Activated CD8-positive, alpha-beta T cell treated with anti-CD3 and anti-CD28 coated beads for 36 hours (primary cell): ENCODE results near the gene SSR4. TPM values are rescaled to one million over a fixed set of nuclear protein-coding genes. Genes with fewer than 3 reads are reported as not detected.

Experiments used
- ATAC-seq: fragments of 200-7000 bp; cut with Tn5 transposase; one replicate; pipeline ENCODE4 v1.10.0; 2021; ENCODE audit warnings: mild to moderate bottlenecking, moderate library complexity
- CTCF ChIA-PET: fragments of 350-600 bp; sonication (Branson Sonifier 250); formaldehyde crosslinking; loops from one replicate; lab custom pipeline; 2021; ENCODE audit warnings: antibody characterized with exemption; lab: Charles Lee
- POLR2A ChIA-PET: fragments of 350-600 bp; sonication (Branson Sonifier 250); formaldehyde crosslinking; loops from one replicate; lab custom pipeline; 2021; ENCODE audit warnings: antibody characterized with exemption; lab: Charles Lee
- DNase-seq: peaks from one replicate; pipeline ENCODE4 v3.0.0-alpha.2; 2020
- H3K27ac Mint-ChIP-seq: one replicate; pipeline ENCODE4 v1.8.0; 2021; ENCODE audit warnings: mild to moderate bottlenecking, mixed read lengths
- H3K27me3 Mint-ChIP-seq: one replicate; pipeline ENCODE4 v1.8.0; 2021; ENCODE audit warnings: mixed read lengths
- H3K36me3 Mint-ChIP-seq: one replicate; pipeline ENCODE4 v1.8.0; 2021; ENCODE audit warnings: low read depth, mixed read lengths
- H3K4me1 Mint-ChIP-seq: one replicate; pipeline ENCODE4 v1.8.0; 2021; ENCODE audit warnings: low read depth, mixed read lengths
- H3K4me3 Mint-ChIP-seq: one replicate; pipeline ENCODE4 v1.8.0; 2021; ENCODE audit warnings: mild to moderate bottlenecking, moderate library complexity, mixed read lengths
- H3K9me3 Mint-ChIP-seq: one replicate; pipeline ENCODE4 v1.8.0; 2021; ENCODE audit warnings: mixed read lengths
- intact Hi-C: fragments of 100-400 bp; cut with micrococcal nuclease; formaldehyde crosslinking; loops from one replicate; pipeline ENCODE4 v1.10.0; 2022
- total RNA-seq, 2 experiments: library from RNA; stranded (reverse); gene quantifications; one replicate each; pipeline ENCODE4 v1.2.3, GENCODE V29; 2021
- TF ChIP-seq, protein P1 (sequence below): fragments of 200-600 bp; IDR thresholded peaks from one replicate; pipeline ENCODE4 v1.8.0; 2022; ENCODE audit warnings: antibody characterized with exemption, mild to moderate bottlenecking

Gene SSR4
- total RNA-seq, 2 experiments from 2014 or later = 152 to 153 TPM

DNA sequence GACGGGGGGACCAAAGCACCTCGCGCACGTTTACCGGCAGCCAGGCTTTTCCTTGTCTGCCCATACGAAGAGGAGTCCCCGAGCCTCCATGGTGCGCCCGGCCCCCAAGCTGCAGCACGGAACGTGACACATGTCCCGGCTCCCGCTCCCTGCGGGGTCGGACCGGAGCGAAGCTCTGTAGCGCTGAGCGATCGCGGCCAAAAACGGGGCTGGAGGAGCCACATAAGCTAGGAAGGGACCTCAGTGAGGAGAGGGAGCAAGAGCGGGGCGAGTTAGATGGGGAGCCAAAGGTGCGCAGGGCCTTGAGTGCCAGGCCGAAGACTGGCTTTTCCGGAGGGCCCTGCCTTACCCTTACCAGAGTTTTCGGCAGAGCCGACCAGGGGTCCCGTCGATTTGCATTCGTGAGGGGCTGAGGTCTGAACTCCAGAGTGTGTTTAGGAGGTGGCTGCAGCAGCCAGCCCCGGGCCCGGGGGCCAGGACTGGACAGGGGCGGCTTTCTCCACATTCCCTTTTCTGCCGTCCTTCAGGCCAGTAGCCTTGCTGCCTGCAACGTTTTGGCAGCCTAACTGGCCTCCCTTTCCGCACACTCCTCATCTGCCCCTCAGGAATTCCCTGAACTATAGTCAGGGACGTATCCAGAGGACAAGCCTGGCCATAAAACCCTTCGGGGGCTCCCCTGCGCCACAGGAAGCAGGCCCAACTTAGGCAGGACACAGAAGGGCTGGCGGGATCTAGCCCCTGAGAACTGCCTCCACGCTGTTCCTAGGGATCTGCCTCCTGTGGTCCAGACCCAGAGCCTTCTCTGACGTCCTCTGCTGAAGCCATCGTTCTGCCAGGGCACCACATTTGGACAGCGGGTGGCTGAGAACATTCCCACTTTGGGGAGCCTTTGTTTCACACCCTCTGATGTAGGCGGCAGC is 689 bp downstream of the SSR4 start:
- ChIA-PET POLR2A (interaction anchor here (1.0 to 2.3 kb wide), 6 partner anchors 10 to 176 kb away, joined by 3 to 6 read pairs (median 4); partner anchors contain the start of gene ARHGAP4), CTCF (interaction anchor here (1.8 kb wide), 1 partner anchor 130 kb away, joined by 5 read pairs; no protein-coding TSS in a partner anchor)
- Mint-ChIP-seq H3K9me3 (no peaks in the 10 kb centered on the region), H3K4me1 (peaks cover 20% of the 10 kb centered on the region), H3K4me3 (peak overlapping the region; percentile 79), H3K36me3 (peaks cover 21% of the 10 kb centered on the region), H3K27me3 (no peaks in the 10 kb centered on the region), H3K27ac (peak overlapping the region; percentile 85)
- intact Hi-C loops = no loop called here
- ATAC-seq (peak; percentile 6), DNase-seq (peak; percentile 27)
- TF ChIP-seq, protein P1, sequence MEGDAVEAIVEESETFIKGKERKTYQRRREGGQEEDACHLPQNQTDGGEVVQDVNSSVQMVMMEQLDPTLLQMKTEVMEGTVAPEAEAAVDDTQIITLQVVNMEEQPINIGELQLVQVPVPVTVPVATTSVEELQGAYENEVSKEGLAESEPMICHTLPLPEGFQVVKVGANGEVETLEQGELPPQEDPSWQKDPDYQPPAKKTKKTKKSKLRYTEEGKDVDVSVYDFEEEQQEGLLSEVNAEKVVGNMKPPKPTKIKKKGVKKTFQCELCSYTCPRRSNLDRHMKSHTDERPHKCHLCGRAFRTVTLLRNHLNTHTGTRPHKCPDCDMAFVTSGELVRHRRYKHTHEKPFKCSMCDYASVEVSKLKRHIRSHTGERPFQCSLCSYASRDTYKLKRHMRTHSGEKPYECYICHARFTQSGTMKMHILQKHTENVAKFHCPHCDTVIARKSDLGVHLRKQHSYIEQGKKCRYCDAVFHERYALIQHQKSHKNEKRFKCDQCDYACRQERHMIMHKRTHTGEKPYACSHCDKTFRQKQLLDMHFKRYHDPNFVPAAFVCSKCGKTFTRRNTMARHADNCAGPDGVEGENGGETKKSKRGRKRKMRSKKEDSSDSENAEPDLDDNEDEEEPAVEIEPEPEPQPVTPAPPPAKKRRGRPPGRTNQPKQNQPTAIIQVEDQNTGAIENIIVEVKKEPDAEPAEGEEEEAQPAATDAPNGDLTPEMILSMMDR = no peak

DNA sequence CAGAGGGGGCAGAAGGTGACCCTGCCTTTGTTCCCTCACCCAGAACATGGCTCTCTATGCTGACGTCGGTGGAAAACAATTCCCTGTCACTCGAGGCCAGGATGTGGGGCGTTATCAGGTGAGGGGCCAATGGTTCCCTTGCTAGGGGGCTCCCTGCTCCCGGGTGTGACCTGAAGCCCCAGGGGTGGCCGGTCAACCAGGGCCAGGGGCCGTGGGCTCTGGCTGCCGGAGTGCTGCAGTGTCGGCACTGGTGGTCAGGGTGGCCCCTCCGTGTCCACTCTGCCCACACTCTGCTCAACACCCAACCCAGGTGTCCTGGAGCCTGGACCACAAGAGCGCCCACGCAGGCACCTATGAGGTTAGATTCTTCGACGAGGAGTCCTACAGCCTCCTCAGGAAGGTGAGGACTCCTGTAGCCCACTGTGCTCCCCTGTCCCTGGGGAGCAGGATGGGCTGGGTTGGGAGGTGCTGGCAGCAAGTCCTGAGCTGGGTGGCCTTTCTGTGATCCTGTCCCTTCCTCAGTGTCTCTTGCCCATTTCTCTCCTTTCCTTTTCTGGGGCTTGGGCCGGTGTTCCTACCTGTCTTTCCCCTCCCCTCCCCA is 3.0 kb downstream of the SSR4 start:
- ChIA-PET POLR2A (no interaction called here), CTCF (no interaction called here)
- Mint-ChIP-seq H3K27me3 (no peaks in the 10 kb centered on the region), H3K27ac (no peak overlapping the region), H3K36me3 (peaks cover 21% of the 10 kb centered on the region), H3K9me3 (no peaks in the 10 kb centered on the region), H3K4me3 (no peak overlapping the region), H3K4me1 (peaks cover 17% of the 10 kb centered on the region)
- intact Hi-C loops = no loop called here
- DNase-seq = no peak
- TF ChIP-seq, protein P1 = no peak
- ATAC-seq = no peak

DNA sequence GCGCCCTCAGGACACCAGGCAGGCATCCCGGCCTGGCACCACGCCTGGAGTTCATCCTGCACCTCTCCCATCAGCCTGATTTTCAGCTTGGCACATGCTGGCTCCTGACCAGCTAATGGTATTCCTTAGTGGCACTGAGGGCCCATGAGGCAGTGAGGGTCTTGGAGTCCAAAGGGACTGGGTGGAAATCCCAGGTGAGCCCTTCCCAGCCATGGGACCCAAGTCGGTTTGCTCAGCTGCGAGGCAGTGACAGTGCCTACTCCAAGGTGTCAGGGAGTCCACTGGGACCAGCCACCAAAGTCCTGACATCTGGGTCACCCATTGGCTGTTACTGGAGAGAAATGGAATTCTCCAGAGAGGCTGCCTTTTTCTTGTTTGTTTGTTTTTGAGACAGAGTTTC is 4.9 kb downstream of the SSR4 start:
- ChIA-PET POLR2A (interaction anchor here (1.0 to 1.1 kb wide), 2 partner anchors 88 to 109 kb away, joined by 3 read pairs; no protein-coding TSS in a partner anchor), CTCF (no interaction called here)
- Mint-ChIP-seq H3K9me3 (no peaks in the 10 kb centered on the region), H3K27me3 (no peaks in the 10 kb centered on the region), H3K36me3 (peaks cover 15% of the 10 kb centered on the region), H3K27ac (no peak overlapping the region), H3K4me3 (no peak overlapping the region), H3K4me1 (peaks cover 9% of the 10 kb centered on the region)
- ATAC-seq (no peak), DNase-seq (no peak)
- intact Hi-C loops = no loop called here
- TF ChIP-seq, protein P1 = no peak

DNA sequence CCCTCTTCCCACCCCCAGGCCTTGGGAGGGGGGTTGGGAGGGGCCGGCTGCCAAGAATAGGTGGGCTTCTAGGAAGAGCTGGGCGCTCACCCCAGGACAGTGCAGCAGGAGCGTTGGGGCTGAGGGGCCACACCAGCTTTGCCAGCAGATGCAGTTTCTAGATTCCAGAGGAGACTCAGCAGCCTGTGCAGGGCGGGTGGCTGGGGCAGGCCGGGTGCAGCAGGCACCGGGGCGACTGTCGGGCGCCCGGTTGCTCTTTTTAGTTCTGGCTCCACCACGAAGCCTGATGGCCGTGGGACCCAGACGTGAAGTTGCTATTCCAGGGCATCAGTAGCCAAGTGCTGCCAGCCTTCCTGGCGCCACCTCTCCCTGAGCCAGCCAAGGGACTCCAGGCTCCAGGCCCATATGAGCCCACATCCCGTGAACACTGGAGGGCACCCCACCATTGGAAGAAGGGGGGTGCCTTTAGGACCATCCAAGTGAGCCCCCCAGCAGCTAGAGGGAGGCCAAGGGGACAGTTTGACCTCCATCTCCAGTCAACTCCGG is 5.8 kb downstream of the SSR4 start:
- Mint-ChIP-seq H3K4me3 (no peak overlapping the region), H3K27ac (no peak overlapping the region), H3K4me1 (peaks cover 9% of the 10 kb centered on the region), H3K9me3 (no peaks in the 10 kb centered on the region), H3K27me3 (no peaks in the 10 kb centered on the region), H3K36me3 (peaks cover 15% of the 10 kb centered on the region)
- DNase-seq (no peak), ATAC-seq (no peak)
- intact Hi-C loops = no loop called here
- TF ChIP-seq, protein P1 = no peak
- ChIA-PET POLR2A (interaction anchor here (1.1 kb wide), 1 partner anchor 87 kb away, joined by 3 read pairs; no protein-coding TSS in a partner anchor), CTCF (no interaction called here)
